ENCODE results near the gene TSC2.

TSC2 gene

GRCh38 chr16:2044541-2044940 lies 3.2 kb upstream of the TSC2 start:
- no peak for DNase-seq

- no peak for DNase-seq
Observed at GRCh38 chr16:2045965-2046892, 1.6 kb upstream of the TSC2 start.

- no peak for DNase-seq
Observed at GRCh38 chr16:2046893-2047329, 874 bp upstream of the TSC2 start.

- no peak for DNase-seq
Observed at GRCh38 chr16:2048116-2048543, 345 bp downstream of the TSC2 start.

GRCh38 chr16:2053211-2053610 lies 5.4 kb downstream of the TSC2 start:
- no peak for DNase-seq

GRCh38 chr16:2053897-2054296 lies 6.1 kb downstream of the TSC2 start:
- DNase-seq, result no peak

GRCh38 chr16:2054543-2055245 lies 6.9 kb downstream of the TSC2 start:
- no peak for DNase-seq

GRCh38 chr16:2056077-2056476 lies 8.3 kb downstream of the TSC2 start:
- no peak for DNase-seq

GRCh38 chr16:2056681-2057407 lies 9.1 kb downstream of the TSC2 start:
- DNase-seq, result no peak

GRCh38 chr16:2057438-2057837 lies 9.7 kb downstream of the TSC2 start:
- no peak for DNase-seq

- no peak for DNase-seq
Observed at GRCh38 chr16:2058420-2058819, 10.6 kb downstream of the TSC2 start.

- DNase-seq, result peak; percentile 12
Observed at GRCh38 chr16:2058872-2059271, 11.1 kb downstream of the TSC2 start.

- DNase-seq, result no peak
Observed at GRCh38 chr16:2060346-2060745, 12.6 kb downstream of the TSC2 start.

- DNase-seq, result no peak
Observed at GRCh38 chr16:2061023-2061422, 13.2 kb downstream of the TSC2 start.

- no peak for DNase-seq
Observed at GRCh38 chr16:2061526-2061925, 13.7 kb downstream of the TSC2 start.

GRCh38 chr16:2062801-2063200 lies 15.0 kb downstream of the TSC2 start:
- no peak for DNase-seq

GRCh38 chr16:2063861-2064260 lies 16.1 kb downstream of the TSC2 start:
- DNase-seq, result no peak

- no peak for DNase-seq
Observed at GRCh38 chr16:2064368-2064945, 16.7 kb downstream of the TSC2 start.

- DNase-seq, result no peak
Observed at GRCh38 chr16:2066139-2066538, 18.4 kb downstream of the TSC2 start.

- DNase-seq, result no peak
Observed at GRCh38 chr16:2070576-2071453, 23.0 kb downstream of the TSC2 start.

- DNase-seq, result no peak
Observed at GRCh38 chr16:2071454-2072202, 23.8 kb downstream of the TSC2 start.
